Measurements from ENCODE around the gene TRIM71.

DNA sequence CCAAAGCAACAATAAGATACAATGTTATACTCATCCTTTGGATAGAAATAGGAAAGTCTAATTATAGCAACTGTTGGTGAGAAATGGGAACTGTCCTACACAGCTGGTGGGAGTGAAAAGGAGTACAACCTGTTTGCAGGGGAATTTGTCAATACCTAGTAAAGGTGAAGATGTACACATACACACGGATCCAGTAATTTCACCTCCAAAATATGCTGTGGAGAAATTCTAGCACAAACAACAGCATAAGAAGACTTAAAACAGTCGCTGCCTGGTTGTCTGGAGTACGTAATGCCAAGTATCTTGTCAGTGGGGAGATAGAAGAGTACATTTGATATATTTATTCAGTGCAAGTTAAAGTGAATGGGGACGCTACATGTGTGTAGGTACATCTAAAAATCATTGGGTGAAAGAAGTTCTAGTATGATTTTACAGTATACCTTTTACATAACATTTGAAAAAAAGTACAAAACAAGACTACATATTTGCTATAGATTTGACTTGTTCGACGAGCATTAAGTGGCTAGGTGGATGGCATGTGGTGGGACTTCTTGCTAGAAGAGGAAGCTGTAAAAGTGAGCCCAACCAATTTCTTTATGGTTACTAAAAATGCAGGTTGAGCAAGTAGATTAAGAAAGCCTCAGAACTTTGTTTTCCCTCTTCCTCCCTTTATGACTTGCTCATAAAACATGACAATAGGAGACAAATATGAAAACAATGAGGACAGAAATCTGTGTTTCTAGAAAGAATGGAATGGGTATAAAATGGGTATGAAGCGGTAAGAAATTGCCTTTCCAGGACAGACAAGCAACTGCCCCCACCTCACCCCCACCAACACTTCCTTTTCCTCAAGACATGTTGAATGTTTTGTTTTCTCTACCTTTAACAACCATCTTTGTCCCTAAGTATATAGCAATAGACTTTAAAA, 83.5 kb downstream of the TRIM71 start:
- TF ChIP-seq, protein P1, sequence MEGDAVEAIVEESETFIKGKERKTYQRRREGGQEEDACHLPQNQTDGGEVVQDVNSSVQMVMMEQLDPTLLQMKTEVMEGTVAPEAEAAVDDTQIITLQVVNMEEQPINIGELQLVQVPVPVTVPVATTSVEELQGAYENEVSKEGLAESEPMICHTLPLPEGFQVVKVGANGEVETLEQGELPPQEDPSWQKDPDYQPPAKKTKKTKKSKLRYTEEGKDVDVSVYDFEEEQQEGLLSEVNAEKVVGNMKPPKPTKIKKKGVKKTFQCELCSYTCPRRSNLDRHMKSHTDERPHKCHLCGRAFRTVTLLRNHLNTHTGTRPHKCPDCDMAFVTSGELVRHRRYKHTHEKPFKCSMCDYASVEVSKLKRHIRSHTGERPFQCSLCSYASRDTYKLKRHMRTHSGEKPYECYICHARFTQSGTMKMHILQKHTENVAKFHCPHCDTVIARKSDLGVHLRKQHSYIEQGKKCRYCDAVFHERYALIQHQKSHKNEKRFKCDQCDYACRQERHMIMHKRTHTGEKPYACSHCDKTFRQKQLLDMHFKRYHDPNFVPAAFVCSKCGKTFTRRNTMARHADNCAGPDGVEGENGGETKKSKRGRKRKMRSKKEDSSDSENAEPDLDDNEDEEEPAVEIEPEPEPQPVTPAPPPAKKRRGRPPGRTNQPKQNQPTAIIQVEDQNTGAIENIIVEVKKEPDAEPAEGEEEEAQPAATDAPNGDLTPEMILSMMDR (IDR thresholded peaks at IDR 0.05; ENCODE audit: low read length): no peak
- TF ChIP-seq EZH2 (IDR thresholded peaks at IDR 0.05; ENCODE audit: borderline replicate concordance, low read length): no peak
